ENCODE results near the gene USP9Y.

Gene USP9Y

DNA sequence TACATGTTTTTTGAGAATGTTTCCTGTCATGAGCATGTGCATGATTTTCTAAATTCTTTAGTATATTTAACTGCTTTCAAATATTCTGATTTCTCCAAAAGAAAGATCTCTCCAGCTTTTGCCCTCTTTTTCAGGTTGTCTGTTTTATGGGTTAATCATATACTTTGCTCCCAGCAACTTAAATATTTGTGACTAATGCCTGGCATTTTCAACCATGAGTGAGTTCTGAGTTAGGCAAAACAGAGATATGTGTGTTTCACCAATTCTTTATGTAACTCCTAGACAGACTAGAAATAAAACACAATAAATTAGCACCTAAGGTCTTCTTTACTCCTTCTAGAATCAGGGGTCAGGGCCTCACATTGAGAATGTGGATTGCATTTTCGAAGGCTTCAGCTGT lies 107.0 kb downstream of the USP9Y start:
- no peak for DNase-seq

DNA sequence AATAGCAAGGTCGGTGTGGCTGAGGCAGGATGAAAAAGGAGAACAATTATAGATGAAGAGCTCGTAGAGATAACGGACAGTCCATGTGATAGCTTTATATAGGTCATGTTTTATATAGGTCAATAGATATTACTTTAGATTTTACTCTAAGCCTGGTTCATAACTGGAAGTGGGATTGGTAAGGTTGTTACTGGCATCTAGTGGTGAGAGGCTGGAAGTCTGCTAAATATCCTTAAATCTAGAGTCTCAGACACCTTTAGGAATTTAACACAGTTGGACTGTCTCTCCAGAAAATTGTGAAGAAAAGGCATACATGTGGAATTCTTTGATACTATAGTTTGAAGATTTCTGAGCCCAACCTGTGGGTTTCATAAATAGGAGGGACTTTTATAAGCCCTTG lies 108.0 kb downstream of the USP9Y start:
- no peak for DNase-seq

DNA sequence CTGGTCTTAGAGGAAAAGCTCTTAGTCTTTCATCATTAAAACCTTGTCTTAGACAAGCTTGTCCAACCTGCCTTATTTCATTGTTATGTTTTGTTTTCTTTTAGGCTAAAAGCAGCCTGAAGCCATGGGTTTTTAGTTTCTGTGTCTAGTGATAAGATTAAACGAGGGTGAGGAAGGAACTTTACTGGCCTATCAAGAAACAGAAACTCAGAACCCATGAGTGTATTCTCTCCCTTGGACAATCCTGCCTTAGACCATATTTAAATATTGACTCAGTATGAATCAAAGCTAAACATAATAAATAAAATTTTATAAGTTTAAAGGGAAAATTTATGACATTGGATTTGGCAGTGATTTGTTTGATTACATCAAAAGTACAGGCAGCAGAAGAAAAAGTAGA lies 122.4 kb downstream of the USP9Y start:
- no peak for DNase-seq

DNA sequence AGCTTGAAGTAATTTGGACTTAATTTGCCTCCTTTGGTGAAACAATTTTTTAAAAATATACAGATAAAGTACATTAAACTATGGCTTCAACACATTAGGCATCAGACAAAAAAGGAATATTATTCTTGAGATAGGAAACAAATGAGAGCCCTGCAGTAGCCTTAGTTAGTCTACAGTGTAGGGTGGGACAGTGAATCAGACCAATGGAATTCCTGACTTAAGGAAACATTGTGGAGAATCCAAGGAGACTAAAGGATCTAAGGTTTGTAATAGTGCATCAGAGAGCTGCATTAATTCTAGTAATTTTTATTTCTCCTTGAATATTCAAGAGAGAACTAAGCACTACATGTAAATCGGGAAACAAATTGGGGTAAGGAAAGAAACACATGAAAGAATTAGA lies 125.8 kb downstream of the USP9Y start:
- DNase-seq, result no peak

DNA sequence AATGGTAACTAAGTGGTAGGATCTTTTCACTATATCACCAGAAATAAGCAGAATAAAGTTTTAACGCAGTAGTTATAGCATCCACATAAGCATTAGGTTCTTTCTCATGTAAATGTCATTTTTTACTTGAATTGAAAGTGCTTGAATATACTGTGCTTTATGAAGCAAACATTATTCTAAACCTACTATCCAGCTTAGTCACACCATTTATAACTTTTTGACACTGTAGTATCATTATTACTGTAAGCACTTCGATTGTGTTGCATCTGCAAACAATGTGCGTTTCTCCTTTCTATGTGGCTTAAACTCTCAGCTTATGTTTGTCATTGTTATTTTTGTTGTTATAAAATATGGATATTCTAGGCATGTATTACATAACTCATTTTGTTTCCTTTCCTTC lies 132.3 kb downstream of the USP9Y start:
- DNase-seq, result no peak

DNA sequence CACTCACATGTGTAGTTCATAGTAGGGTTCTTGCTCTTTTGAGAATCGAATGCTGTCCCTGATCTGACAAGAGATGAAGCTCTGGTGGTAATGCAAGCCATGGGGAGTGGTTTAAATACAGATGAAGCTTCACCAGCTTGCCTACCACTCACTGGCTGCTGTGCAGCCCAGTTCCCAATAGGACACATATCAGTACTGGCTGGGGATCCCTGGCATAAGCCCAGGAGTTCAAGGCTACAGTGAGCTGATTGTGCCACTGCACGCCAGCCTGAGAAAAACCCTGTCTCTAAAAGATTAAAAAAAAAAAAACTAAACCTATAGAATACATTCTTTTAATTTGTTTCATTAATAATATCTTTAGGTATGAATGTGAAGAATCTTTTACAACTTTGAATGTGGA lies 136.5 kb downstream of the USP9Y start:
- no peak for DNase-seq

DNA sequence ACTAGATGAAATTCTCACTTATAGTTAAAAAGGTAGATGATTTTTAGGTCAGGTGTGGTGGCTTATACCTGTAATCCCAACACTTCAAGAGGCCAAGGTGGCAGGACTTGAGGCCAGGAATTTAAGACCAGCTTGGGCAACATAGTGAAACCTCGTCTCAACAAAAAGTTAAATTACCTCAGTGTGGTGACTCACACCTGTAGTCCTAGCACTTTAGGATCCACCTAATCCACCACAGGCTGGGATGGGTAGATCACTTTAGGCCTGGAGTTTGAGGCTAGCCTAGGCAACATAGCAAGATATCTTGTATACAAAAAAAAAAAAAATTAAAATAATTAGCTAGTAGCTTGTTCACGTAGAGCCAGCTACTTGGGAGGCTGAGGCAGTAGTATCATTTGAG lies 140.3 kb downstream of the USP9Y start:
- no peak for DNase-seq

DNA sequence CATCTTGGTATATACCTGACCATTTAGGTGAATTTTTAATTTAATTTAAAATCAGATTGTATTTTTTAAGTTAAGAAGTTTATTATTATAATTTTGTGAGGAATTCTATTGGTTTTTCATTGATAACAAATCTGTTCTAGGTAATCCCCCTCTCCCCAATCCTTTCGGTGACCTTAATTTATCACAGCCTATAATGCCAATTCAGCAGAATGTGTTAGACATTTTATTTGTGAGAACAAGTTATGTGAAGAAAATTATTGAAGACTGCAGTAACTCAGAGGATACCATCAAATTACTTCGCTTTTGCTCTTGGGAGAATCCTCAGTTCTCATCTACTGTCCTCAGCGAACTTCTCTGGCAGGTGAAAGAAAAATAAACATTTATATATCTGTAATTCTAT lies 145.8 kb downstream of the USP9Y start:
- no peak for DNase-seq

DNA sequence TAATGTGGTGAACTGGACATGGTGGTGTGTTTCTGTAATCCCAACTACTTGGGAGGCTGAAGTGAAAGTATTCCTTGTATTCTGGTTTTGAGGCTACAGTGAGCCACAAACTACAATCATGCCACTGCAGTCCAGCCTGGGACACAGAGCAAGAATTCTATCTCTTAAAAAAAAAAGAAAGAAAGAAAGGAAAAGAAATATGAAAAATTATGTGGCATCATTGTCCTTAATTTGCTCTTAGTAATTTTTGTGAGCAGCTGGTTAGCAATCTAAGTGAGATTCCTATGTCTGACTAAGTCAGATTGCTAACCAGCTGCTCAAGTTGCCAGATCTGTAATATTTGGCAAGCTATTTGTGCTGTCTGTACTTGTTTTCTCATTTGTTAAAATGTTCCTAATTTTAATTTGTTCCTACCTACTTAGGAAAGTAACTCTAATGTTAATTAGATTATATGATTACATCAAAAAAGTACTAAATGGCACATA lies 154.8 kb downstream of the USP9Y start:
- no peak for DNase-seq

DNA sequence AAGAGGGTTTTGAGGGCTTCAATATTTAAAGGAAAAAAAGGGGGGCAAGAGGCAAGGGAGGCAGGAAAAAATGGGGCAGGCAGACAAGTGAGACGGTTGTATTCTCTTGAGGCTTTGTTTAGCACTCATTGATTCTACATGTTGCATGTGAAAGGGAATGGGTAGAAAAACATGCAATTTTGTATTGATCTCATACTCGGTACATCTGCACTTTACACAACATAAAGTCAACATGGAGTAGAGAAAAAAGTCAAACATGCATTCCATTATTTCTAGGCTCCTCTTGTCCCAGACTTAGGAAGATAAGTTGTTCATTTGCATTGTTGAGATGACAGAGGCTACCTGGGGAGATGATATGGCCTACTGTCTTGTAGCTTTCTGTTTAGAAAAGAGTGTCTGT lies 166.9 kb downstream of the USP9Y start:
- DNase-seq, result no peak

DNA sequence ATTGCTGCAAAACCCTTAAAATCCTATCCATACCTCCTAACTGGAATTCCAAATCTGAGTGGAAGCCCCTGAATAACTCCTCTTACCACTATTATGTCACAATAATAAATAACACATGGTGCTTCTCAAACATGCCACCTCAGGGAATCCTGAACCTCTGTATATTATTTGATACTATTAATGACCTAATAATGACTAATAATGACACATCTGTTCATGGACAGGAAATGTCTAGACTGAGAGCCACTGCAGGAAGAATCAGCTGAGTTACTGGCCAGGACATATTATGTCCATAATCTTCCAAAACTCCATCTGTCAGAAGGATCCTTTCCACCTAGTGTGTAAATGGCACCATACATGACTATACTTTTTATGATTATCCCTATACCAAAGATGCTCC lies 195.9 kb downstream of the USP9Y start:
- DNase-seq, result no peak

DNA sequence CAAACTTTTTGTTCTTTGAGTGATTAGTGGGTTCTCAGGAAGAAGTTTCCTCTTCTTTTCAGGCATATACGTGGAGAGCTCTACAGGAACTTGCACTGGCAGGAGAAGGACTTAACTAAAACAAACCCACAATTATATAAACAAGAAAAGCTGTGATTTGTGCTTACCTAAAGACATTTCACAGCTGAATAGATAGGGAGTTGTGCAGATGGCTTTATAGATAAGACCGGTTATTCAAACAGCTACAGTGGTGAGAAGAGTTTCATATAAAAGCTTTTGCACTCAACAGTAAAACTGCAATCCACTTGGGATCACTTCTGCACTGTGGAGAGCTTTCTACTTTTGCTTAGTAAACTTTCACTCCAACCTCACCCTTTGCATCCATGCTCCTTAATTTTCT lies 197.6 kb downstream of the USP9Y start:
- no peak for DNase-seq

DNA sequence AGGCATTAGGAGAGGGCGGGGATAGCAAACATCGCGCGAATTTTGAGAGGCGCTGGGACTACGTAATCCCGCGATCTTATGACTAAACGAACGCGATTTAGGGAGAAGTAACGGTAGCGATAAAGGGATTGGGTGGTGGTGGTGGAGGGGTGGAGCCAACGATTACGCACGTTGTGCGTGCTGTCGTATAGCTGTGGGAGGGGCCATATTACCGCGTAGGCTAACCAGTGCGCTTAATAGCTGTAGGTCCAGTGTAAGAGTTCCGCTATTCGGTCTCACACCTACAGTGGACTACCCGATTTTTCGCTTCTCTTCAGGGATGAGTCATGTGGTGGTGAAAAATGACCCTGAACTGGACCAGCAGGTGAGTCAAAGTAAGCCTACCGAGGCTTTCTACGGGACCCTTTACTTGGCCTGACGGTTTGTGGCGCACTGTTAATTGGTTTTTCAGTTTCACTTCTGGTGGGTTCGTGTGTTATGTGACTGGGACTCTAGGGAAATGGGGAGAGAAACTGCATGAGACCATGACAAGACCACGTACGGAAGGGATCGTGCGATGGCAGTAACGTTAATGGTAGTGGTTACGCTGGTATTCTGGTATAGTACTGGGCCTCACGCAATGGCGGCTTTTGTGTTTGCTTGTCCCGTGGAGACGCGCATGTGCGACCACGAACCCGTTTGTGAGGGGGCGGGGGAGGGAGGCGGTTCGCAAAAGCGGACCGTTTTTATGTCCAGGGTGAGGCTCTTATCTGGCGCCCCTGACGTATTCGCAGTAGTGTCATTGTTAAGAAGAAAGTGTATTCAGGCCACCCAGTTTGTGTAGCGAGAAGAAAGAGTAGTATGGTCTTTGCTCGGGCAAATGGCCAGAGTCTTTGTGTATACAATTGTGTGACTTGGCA lies 203.8 kb downstream of the USP9Y start, which contains the start of gene DDX3Y:
DDX3Y (plus strand) TSS at position 251 of the 899 bp plus-strand sequence; CDS start at position 320, 69 bp downstream.
- DNase-seq, result no peak

DNA sequence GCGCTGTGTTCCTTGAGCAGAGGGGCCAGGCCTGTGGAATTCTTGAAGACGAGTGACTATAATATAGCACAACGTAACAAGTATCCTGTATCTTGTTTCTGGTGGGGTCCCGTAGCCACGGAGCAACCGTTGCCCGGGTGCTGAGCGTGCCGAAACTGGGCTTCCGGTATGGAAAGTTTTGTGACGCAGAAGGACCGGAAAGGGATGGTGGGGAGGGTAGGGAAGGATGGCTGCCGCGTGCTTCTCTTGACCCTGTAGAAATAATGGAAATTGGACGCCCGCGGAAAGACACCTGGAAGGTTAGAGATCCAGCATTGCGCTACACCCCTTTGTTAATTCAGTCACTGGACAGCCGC lies 204.5 kb downstream of the USP9Y start:
- DNase-seq, result no peak

DNA sequence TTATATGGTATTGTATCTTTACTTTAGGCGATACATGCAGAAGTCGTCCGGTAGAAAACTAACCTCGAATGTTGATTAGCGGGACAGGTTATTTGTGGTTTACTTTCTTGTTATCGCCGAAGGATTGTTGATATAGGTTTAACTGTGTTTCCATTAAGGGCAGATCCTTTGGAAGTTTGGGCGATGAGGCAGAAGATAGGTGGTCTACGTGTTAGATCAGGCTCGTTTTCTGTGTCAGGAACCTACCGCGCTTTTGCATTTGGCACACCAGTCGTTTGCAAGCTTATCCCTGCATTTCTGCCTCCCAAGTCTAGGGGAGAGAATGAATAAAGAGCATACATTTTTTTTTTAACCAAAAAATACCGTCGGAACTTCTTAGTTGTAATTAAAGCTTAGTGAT lies 204.9 kb downstream of the USP9Y start:
- DNase-seq, result no peak
